ENCODE measurements around the gene NHSL2.

- no peak for TF ChIP-seq REST (IDR thresholded peaks at IDR 0.05; ENCODE audit: low read depth, low read length)
- no peak for TF ChIP-seq CTCF (IDR thresholded peaks at IDR 0.05)
- no peak for TF ChIP-seq RAD21 (IDR thresholded peaks at IDR 0.05; ENCODE audit: low read length)
Observed at GRCh38 chrX:72102760-72103159, 192.1 kb downstream of the NHSL2 start.
